Smooth muscle cell (in vitro differentiated cells): ENCODE measurements around the gene C5orf58. TPM values are rescaled to one million over a fixed set of nuclear protein-coding genes. Genes with fewer than 3 reads are reported as not detected.

Experiments
- DNase-seq: peaks from one replicate; lab custom pipeline; 2025; ENCODE audit not compliant: unreplicated experiment; lab: John Stamatoyannopoulos, UW
- H2AFZ ChIP-seq: fragments of 200-600 bp; sonication (generic); 2 replicates; pipeline ENCODE4 v1.6.0; 2016; ENCODE audit warnings: antibody characterized with exemption, low read depth, mild to moderate bottlenecking
- H3F3A ChIP-seq: fragments of 200-600 bp; sonication (generic); 2 replicates; pipeline ENCODE4 v1.6.0; 2017; ENCODE audit warnings: antibody characterized with exemption, low read depth
- H3K27ac ChIP-seq: fragments of 200-600 bp; sonication (generic); 2 replicates; pipeline ENCODE4 v1.5.1; 2016; ENCODE audit warnings: low read depth, mild to moderate bottlenecking
- H3K27me3 ChIP-seq: fragments of 200-600 bp; sonication (generic); 2 replicates; pipeline ENCODE4 v1.6.1; 2016; ENCODE audit warnings: low read depth, mild to moderate bottlenecking
- H3K36me3 ChIP-seq: fragments of 200-600 bp; sonication (generic); 2 replicates; pipeline ENCODE4 v1.5.1; 2016; ENCODE audit warnings: low read depth
- H3K4me1 ChIP-seq: fragments of 200-600 bp; sonication (generic); 2 replicates; pipeline ENCODE4 v1.5.1; 2016; ENCODE audit warnings: low read depth
- H3K4me2 ChIP-seq: fragments of 200-600 bp; sonication (generic); 2 replicates; pipeline ENCODE4 v1.6.0; 2016; ENCODE audit warnings: mild to moderate bottlenecking
- H3K4me3 ChIP-seq: fragments of 200-600 bp; sonication (generic); 2 replicates; pipeline ENCODE4 v1.5.1; 2016; ENCODE audit warnings: mild to moderate bottlenecking
- H3K79me2 ChIP-seq: fragments of 200-600 bp; sonication (generic); 2 replicates; pipeline ENCODE4 v1.6.0; 2016; ENCODE audit warnings: low read depth, mild to moderate bottlenecking
- H3K9ac ChIP-seq: fragments of 200-600 bp; sonication (generic); 2 replicates; pipeline ENCODE4 v1.6.0; 2016; ENCODE audit warnings: low read depth
- H3K9me3 ChIP-seq: fragments of 200-600 bp; sonication (generic); replicated peaks from 2 replicates; pipeline ENCODE4 v1.5.1; 2016; ENCODE audit warnings: low read depth
- H4K20me1 ChIP-seq: fragments of 200-600 bp; sonication (generic); 2 replicates; pipeline ENCODE4 v1.6.0; 2016; ENCODE audit warnings: low read depth
- CTCF ChIP-seq: fragments of 200-600 bp; sonication (generic); IDR thresholded peaks from 2 replicates; pipeline ENCODE4 v1.5.1; 2017; ENCODE audit warnings: borderline replicate concordance, mild to moderate bottlenecking, antibody characterized with exemption; ENCODE audit not compliant: insufficient read depth, poor library complexity, severe bottlenecking
- WGBS: methylation state at CpG from one replicate; pipeline ENCODE4 v1.1.7; 2016; ENCODE audit warnings: low lambda C conversion rate; 5-methylcytosine and 5-hydroxymethylcytosine counted together
- polyA plus RNA-seq: library from polyadenylated mRNA; unstranded; fragments of >200 nt; fragmentation: Nextera tagmentation; extraction: Ambion mirVana; gene quantifications from 2 replicates; pipeline ENCODE4 v1.2.1, GENCODE V29; 2016
- total RNA-seq: library from RNA; depleted of rRNA; stranded (reverse); fragments of >200 nt; gene quantifications from 2 replicates; pipeline ENCODE4 v1.2.3, GENCODE V29; 2014

C5orf58 gene
- total and polyA plus RNA-seq, 2 experiments from 2014 or later = not detected

GRCh38 chr5:170273968-170274710, 41.4 kb downstream of the C5orf58 start:
- Histone ChIP-seq H3K4me2 (no peak overlapping the region), H3K79me2 (no peaks in the 10 kb centered on the region), H3K27ac (no peak overlapping the region), H3F3A (no peaks in the 10 kb centered on the region), H3K36me3 (no peaks in the 10 kb centered on the region), H3K4me1 (peaks cover 7% of the 10 kb centered on the region), H4K20me1 (no peaks in the 10 kb centered on the region), H3K4me3 (no peak overlapping the region), H3K27me3 (no peaks in the 10 kb centered on the region), H2AFZ (no peak overlapping the region), H3K9me3 (no peaks in the 10 kb centered on the region), H3K9ac (no peak overlapping the region)
- DNase-seq = no peak
- TF ChIP-seq CTCF = peak; percentile 32
- 57% methylated on average over 8 of the region's 8 CpGs for WGBS

- no peak overlapping the region for H2AFZ ChIP-seq
- H3K9ac ChIP-seq = no peak overlapping the region
- no peaks in the 10 kb centered on the region for H3K79me2 ChIP-seq
- no peak overlapping the region for H3K27ac ChIP-seq
- peaks cover 18% of the 10 kb centered on the region for H3K4me1 ChIP-seq
- no peak for DNase-seq
- H3K36me3 ChIP-seq = no peaks in the 10 kb centered on the region
- H4K20me1 ChIP-seq = no peaks in the 10 kb centered on the region
- WGBS = 91% methylated on average over 8 of the region's 8 CpGs
- no peak overlapping the region for H3K4me2 ChIP-seq
- H3K4me3 ChIP-seq = no peak overlapping the region
- TF ChIP-seq CTCF = no peak
- H3K9me3 ChIP-seq = no peaks in the 10 kb centered on the region
- H3F3A ChIP-seq = no peaks in the 10 kb centered on the region
- no peaks in the 10 kb centered on the region for H3K27me3 ChIP-seq
These were observed 42.7 kb downstream of the C5orf58 start for GRCh38 chr5:170275376-170275994.

- no peak overlapping the region for H2AFZ ChIP-seq
- no peaks in the 10 kb centered on the region for H4K20me1 ChIP-seq
- no peak overlapping the region for H3K4me2 ChIP-seq
- DNase-seq = no peak
- WGBS = 98% methylated on average over 2 of the region's 2 CpGs
- peaks cover 19% of the 10 kb centered on the region for H3K4me1 ChIP-seq
- no peak overlapping the region for H3K4me3 ChIP-seq
- H3K36me3 ChIP-seq = no peaks in the 10 kb centered on the region
- no peak overlapping the region for H3K27ac ChIP-seq
- no peaks in the 10 kb centered on the region for H3K79me2 ChIP-seq
- no peak for TF ChIP-seq CTCF
- H3F3A ChIP-seq = no peaks in the 10 kb centered on the region
- no peaks in the 10 kb centered on the region for H3K27me3 ChIP-seq
- no peak overlapping the region for H3K9ac ChIP-seq
- H3K9me3 ChIP-seq = no peaks in the 10 kb centered on the region
These were observed 43.4 kb downstream of the C5orf58 start for GRCh38 chr5:170276140-170276539.
